COLO829 (cell line): ENCODE results near the gene MAP2K7.
A peak's percentile ranks its signal among the peaks of the same experiment; 100 is the strongest.

Experiments used
- DNase-seq: peaks from one replicate; pipeline ENCODE4 v3.0.0; 2012; ENCODE audit warnings: low spot score

MAP2K7 gene

DNA sequence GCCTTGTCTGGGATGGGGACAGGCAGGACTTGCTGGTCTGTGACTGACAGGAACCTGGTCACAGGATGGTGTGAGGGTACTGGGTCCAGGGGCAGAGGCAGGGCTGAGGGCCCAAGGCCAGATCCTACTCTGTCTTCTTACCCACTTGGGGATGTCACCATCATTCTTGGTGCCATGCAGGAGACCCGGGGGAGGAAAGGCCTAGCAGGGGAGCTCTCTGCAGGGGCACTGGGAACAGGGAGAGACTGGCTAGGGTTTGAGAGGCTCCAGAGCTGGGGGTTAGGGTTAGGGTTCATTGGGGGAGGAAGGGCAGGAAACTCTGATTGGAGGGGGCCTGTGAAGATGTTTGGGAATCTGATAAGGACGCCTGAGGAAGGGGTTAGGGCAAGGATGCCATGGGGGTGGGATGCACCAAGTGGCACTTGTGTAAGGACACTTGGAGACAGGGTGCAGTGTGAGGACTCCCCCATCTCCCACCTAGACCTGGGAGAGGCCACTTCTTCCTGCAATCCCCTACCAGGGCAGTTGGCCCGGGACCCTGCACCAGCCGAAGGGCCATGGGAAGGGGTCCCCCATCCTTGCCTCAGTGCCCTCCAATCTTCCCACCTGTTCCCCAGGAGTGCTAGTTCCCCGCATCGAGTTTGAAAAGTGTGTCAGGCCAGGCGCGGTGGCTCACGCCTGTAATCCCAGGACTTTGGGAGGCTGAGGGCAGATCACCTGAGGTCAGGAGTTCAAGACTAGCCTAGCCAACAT is 36.4 kb upstream of the MAP2K7 start:
- no peak for DNase-seq

GRCh38 chr19:7868326-7868670 is 35.4 kb upstream of the MAP2K7 start:
- no peak for DNase-seq

DNA sequence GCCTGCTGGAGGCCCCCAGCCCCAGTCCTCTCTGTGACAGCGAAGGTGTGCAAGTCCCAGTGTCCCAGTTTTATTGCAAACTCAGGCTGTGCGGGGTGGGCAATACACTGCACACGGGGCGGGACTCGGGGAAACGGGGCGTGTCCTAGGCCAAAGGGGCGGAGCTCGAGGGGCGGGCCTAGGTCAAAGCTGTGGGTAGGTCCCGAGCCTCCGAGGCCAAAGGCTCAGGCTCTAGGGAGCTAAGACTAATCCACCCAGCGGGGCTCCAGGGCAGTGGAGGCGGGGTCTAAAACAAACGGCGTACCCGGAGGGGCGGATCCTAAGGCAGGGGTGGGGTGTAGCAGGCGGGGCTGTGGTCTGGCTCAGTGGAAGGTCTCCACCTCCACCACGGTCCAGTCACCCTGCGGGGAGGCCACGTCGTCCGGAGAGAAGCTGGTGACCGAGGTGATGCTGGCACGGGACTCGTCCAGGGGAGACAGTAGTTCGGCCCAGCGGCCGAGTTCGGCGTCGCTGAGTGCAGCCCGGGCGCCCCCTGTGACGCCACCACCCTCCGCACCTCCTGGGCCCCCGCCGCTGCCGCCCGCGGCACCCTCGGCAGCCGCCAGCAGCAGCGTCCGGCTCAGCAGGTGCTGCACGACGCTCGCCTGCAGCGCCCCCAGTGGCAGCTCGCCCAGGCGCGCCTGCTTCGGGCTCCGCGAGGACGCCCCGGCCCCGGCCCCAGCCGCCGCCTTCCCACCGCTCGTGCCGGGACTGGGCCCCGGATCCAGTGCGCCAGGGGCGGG is 34.8 kb upstream of the MAP2K7 start:
- DNase-seq, result peak; percentile 77

GRCh38 chr19:7869453-7869909 is 34.2 kb upstream of the MAP2K7 start:
- peak; percentile 45 for DNase-seq

DNA sequence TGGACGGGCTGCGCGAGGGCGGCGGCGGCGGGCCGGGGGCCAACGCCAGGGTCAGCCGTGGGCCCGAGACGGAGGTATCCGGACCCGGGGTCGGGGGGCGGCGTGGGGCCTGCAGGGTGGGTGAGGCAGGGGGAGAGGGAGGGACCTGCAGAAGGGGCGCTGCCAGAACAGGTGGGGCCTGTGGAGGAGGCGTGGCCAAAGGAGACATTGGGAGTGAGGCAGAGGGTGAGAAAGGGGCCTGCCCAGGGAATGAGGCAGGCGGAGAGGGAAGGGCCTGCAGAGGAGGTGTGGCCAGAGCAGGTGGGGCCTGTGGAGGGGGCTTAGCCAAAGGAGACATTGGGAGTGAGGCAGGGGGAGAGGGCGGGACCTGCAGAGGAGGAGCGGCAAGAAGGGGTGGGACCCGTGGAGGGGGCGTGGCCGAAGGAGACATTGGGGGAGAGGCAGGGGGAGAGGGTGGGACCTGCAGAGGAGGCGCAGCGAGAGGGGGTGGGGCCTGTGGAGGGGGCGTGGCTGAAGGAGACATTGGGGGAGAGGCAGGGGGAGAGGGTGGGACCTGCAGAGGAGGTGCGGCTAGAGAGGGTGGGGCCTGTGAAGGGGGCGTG is 33.7 kb upstream of the MAP2K7 start:
- DNase-seq, result peak; percentile 63

DNA sequence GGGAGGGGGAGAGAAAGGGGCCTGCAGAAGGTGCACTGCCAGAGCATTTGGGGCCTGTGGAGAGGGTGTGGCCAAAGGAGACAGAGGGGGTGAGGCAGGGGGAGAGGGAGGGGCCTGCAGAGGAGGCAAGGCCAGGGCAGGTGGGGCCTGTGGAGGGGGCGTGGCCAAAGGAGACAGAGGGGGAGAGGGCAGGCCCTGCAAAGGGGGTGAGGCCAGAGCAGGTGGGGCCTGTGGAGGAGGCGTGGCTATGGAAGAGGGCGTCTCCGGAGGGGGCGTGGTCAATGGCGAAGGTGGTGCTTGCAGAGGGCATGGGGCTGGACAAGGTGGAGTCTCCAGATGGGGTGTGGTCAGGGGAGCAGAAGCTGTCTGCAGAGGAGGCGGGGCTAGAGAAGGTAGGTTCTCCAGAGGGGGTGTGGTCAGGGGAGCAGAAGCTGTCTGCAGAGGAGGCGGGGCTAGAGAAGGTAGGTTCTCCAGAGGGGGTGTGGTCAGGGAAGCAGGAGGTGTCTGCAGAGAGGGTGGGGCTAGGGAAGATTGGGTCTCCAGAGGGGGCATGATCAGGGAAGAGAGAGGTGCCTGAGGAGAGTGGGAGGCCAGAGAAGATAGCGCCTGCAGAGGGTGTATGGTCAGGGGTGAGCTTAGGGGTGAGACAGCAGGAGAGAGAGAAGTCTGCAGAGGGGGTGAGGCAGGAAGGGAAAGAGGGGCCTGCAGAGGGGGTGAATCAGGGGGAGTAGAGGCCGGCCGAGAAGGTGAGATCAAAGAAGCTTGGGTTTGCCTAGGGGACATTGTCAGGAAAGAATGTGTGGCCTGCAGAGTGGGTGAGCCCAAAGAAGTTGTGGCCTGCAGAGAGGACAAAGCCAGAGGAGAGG is 32.9 kb upstream of the MAP2K7 start:
- peak; percentile 84 for DNase-seq

DNA sequence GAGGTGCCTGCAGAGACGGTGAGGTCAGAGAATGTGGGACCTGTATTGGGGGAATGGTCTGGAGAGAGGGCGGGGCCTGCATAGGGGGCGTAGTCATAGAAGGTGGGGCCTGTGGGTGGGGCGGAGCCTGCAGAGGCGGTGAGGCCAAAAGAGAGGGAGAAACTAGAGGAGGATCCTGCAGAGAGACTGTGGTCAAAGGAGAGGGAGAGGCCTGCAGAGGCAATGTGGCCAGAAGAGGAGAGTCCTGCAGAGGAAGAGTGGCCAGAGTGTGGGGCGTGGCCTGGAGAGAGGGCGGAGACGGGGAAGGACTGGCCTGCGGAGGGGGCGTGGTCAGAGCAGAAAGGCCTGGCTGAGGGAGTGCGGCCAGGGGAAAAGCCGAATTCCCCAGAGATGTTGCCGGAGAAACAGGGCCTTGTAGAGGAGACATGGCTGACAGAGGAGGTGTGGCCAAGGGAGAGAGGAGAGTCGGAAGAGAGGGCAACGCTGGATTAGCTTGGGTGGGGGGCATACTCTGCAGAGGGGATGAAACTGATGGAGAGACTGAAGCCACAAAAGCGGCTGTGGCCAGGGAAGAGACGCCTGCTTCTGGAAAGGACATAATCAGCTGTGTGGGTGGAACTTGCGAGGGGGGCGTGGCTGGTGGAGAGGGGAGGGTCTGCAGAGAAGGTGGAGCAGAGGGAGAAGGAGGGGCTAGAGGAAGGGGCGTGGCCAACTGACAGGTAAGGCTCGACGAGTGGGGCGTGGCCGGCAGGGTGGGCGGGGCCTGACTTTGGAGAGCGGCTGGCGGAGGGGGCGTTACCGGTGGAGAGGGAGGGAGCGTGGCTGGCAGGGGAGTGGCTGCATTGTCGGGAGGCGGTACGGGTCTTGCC is 32.0 kb upstream of the MAP2K7 start:
- peak; percentile 94 for DNase-seq

DNA sequence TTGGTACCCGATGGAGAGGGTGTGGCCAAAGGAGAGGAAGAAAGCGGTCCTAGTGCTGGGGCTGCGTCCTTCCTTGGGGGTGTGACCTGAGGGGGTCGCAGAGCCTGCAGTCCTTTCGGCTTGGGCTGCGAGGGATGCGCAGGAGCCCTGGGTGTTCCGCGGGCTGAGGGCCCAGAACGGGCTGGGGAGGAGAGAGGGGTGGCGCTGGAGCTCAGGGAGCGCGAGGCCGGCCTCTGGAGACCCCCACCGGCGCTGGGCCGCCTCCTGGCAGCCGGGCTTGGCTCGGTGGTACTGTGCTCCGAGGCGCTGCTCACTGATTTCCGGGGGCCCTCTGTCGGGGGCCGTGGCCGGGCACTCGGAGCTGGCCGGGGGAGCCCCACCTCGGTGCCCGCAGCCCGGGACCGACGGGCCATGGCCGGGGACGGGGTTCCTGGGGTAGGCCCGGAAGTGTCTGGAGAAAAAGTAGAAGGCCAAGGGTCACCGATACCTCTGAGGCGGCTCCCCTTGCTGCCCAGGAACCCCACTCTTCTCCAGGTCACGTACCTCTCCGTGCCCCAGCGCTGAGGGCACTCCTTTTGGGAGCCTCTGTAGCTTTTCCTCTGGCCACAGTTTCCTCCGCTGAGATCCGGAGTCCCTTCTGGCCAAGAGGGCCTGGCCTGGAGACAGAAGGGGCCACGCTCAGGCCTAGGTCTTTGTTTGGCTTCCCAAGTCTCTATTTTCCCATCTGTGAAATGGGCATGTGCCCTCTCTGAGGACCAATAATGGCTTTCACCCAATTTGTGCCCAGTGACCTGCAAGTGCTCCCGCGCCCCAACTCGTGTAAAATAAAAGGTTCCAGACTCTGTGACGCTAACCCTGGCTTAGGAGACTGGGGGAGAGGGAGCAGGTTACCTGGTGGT is 31.1 kb upstream of the MAP2K7 start:
- DNase-seq, result no peak

DNA sequence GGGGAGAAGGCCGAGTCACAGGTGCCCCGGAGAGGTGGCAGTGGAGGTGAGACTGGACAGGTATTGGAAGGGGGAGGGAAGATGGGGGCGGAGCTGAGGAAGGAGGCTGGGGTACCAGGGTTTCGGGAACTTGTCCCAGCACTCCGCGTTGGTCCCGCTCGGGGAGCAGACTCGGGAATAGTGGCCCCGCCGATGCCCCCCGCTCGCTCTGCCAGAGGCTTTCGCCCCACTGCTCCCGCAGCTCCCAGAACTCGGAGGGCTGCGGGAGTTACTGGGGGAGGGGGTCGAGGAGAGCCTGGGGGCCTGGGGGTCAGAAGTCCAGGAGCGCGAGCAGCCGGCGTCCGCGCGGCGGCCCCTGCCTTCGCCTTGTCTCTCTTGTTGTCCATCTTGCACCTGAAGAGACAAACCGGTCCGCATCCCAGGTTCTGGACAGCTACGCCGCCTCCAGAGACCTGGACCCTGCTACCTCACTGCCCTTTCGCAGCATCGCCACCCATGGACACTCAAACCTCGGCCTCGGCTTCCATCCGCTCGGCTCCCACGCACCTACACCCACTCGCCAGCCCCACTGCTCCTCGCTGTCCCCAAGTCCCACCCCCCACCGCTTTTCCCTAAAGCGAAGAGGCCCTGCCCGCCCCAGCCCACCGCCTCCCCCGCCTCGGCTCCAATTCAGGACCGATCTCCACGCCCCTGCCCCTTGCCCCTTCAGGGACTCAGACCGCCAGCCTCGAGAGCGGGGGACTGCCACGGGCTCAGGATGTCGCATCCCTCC is 30.2 kb upstream of the MAP2K7 start:
- no peak for DNase-seq

DNA sequence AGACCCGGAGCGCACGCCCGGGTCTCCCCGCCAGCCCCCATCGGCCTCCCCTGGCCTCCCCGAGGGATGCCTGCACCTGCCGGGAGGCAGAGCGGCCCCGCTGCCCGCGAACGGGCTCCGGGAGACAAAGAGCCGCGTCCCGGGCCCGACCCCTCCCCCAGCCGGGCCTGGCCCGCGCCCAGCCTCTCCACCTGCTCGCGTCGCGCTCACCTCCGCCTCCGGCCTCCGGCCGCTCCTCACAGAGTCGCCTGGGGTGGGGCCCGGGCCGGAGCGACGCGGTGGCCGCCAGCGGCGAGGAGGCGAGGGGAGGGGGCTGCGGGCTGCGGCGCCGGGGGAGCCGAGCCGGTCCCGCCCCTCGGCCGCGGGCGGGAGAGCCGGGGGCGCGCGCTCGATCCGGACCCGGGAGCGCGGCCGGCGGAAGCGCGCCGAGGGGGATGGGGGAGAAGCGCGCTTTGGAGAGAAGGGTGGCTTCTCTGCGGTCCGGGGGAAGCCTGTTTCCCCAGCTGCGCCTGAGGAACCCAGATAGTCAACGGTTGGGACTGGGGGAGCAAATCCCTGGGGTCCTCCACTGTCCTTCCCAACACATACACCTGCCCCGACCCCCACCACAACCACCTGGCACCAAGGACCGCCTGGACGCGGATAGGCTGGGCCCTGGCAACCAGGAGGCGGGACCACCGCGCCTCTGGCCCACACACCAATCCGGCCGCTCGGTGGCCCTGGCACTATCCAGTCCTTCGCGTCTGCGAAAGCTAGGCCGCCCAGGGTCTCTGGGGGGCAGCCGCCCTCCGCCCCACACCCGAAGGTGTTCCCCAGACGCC is 29.4 kb upstream of the MAP2K7 start, which contains the start of gene PRR36:
PRR36 (minus strand) TSS at position 315 of the 821 bp plus-strand sequence. CDS start 701 bp downstream, outside the sequence.
- DNase-seq, result no peak

DNA sequence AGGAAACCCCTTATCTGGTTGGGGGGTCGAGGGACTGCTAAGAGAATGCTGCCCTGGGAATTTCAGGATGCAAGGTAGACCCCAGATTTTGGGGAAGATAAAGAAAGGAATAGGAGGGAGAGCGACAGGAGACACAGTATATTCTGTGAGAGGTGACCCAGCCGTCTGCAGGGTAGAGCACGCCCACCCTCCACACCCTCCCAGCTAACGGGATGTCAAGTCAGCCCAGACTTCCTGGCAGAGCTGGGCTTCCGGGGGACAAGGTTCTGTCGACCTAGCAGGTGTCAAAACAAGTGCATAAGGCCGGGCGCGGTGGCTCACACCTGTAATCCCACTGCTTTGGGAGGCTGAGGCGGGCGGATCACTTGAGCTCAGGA is 28.8 kb upstream of the MAP2K7 start:
- DNase-seq, result no peak

DNA sequence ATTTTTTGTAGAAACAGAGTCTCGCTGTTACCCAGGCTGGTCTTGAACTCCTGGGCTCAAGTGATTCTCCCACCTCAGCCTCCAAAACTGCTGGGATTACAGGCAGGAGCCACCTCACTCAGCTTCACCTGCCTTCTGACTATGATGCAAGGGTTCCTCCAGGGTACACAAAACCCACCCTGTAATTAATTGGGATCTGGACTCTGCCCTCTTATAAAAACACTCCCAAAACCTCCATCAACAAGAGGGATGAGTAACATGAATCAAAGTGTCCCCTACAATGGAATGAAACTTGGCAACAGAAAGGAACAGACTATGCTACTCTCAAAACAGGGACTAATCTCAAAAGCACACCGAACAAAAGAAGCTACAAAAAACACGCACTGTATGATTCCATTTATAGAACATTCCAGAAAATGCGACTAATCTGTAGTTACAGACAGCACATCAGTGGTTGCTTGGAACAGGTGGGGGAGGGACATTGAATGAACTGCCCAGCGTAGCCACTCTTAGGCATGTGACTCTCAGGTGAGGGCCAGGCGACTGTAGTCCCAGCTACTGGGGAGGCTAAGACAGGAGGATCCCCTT is 26.3 kb upstream of the MAP2K7 start:
- no peak for DNase-seq

DNA sequence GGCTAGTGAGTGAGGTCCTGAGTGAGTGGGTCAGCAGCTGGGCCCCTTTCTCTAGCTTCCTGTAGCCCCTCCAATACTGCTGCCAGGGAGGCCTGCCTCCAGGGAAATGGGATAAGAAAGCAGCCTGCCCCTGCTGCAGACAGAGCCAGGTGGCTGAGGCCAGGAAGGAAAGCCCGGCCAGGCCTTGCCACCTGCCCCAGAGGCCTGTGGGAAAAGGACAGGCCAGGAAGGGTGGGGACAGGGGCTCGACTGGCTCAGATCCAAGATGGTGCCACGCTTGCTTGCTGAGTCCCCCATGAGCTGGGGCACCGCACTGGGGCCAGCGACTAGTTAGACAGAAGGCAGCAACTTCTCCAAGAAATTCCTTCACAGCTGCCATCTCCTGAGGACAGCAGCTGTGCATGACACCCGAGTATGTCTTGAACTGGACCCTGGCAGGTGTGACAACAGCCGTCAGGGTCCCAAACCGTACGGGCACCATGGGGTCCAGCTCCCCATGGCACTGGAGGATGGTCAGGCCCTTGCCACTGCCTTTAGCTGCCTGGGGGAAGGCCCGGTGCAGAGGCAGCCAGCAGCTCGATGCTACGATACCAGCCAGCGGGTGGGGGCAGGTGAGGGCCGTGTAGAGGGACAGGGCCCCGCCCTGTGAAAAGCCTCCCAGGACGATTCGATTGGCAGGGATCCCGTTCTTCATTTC is 24.4 kb upstream of the MAP2K7 start:
- no peak for DNase-seq

DNA sequence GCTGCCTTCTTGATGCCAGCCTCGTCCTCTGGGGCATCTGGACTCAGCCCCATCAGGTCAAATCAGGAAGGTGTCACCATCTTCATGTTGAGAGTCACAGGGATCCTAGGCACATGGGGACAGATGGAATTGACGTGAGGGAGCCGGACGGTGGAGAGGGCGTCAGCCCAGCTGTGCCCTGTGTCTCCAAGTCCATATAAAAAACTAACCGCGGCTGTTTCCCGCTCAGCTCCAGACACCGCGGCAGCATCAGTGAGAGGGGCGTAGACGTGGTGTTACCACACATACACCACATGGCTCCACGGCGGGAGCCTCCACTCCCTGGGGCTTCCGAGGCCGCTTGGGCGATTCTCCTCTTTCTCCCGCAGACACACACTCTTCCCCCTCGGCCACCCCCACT is 23.8 kb upstream of the MAP2K7 start:
- DNase-seq, result no peak

GRCh38 chr19:7881910-7882309 is 21.8 kb upstream of the MAP2K7 start:
- no peak for DNase-seq

GRCh38 chr19:7883105-7883504 is 20.6 kb upstream of the MAP2K7 start:
- DNase-seq, result no peak
